HG02678 (cell line): Measurements from ENCODE around the gene TSPAN32.
"Not testable (repeated sequence)": the region's sequence is repeated elsewhere in the genome, so short reads cannot be mapped to it uniquely, and the experiment has no call there.

Experiments
- ATAC-seq: cut with Tn5 transposase; IDR thresholded peaks from one replicate; pipeline ENCODE4 v1.9.1; 2021; ENCODE audit warnings: mild to moderate bottlenecking, moderate library complexity; ENCODE audit not compliant: unreplicated experiment

TSPAN32 gene

DNA sequence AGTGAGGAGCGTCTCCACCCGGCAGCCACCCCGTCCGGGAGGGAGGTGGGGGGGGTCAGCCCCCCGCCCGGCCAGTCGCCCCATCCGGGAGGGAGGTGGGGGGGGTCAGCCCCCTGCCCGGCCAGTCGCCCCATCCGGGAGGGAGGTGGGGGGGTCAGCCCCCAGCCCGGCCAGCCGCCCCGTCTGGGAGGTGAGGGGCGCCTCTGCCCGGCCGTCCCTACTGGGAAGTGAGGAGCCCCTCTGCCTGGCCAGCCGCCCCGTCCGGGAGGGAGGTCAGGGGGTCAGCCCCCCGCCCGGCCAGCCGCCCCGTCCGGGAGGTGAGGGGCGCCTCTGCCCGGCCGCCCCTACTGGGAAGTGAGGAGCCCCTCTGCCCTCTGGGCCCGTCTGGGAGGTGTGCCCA, 30.8 kb downstream of the TSPAN32 start:
- ATAC-seq: not testable (repeated sequence)

GRCh38 chr11:2333486-2334205, 31.8 kb downstream of the TSPAN32 start:
- not testable (repeated sequence) for ATAC-seq

DNA sequence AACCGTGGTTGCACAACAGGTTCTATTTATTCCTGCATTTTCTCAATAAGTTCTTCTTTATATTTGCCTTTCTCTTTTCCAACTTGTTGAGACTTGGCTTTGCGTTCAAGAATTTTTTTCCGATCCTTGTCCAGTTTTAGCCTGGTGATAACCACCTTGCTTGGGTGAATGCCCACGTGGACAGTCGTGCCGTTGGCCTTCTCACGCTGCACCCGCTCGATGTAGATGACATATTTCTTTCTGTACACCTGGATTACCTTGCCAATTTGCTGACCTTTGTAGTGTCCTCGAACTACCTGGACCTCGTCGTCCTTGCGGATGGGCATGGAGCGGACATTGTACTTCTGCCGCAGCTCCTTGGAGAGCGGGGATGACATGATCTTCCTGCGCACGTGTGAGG, 33.5 kb downstream of the TSPAN32 start:
- ATAC-seq: not testable (repeated sequence)

- not testable (repeated sequence) for ATAC-seq
These were observed 36.9 kb downstream of the TSPAN32 start for GRCh38 chr11:2338760-2339159.

GRCh38 chr11:2342557-2342956, 40.7 kb downstream of the TSPAN32 start:
- ATAC-seq: no peak

DNA sequence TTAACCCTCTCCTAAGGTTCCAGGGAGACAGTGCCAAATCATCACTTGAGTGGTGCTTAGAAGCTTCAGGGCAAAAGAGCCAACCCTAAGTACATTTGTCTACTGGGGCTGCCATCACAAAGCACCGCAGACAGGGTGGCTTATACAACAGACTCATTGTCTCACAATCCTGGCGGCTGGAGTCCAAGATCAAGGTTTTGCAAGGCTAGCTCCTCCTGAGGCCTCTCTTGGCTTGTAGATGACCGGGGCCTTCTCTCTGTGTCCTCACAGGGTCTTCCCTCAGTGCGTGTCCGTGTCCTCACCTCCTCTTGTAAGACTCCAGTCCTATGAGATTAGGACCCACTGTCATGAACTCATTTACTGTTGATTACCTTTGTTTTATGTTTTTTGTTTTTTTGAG, 41.2 kb downstream of the TSPAN32 start:
- no peak for ATAC-seq

DNA sequence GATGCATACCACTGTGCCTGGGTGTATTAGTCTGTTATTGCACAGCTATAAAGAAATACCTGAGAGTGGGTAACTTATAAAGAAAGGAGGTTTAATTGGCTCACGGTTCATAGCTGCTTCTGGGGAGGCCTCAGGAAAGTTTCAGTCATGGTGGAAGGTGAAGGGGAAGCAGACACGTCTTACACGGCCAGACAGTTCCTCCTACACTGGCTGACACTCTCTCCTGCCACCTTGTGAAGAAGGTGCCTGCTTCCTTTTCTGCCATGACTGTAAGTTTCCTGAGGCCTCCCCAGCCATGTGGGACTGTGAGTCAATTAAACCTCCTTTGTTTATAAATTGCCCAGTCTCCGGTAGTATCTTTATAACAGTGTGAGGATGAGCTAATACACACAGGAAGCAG, 41.7 kb downstream of the TSPAN32 start:
- ATAC-seq: no peak

GRCh38 chr11:2345050-2345449, 43.2 kb downstream of the TSPAN32 start:
- ATAC-seq: no peak

DNA sequence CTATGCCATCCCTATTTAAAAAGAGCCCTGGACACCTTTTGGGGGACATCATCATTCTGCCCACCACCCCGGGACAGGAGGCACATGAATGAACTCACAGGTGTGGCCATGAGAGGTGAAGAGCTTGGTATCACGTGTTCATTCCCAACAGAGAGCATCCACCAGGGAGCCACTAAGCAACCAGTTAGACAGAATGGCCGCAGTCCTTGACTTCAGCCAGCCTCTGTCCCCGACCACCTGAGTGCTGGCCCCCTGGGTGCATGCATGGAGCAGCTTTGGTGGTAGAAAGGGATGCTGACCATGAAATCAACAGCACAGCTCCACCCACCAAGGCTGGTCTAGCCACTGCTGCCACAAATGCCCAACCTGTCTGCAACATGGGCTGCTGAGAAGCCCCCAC, 44.2 kb downstream of the TSPAN32 start:
- ATAC-seq: no peak

- ATAC-seq: no peak
These were observed 44.9 kb downstream of the TSPAN32 start for GRCh38 chr11:2346586-2347307.

- ATAC-seq: no peak
These were observed 45.6 kb downstream of the TSPAN32 start for GRCh38 chr11:2347308-2347830.

DNA sequence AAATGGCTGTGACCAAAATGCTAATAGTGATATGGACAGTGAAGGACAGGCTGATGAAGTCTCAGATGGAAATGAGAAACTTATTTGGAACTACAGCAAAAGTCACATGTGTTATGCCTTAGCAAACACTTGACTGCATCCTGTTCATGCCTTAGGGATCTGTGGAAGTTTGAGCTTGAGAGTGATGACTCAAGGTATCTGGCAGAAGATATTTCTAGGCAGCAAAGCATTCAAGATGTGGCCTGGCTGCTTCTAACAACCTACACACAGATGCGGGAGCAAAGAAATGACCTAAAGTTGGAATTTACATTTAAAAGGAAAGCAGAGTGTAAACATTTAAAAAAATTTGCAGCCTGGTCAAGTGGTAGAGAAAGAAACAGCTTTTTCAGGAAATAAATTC, 47.2 kb downstream of the TSPAN32 start:
- no peak for ATAC-seq

GRCh38 chr11:2351701-2352100, 49.9 kb downstream of the TSPAN32 start:
- ATAC-seq: no peak

- ATAC-seq: no peak
These were observed 50.6 kb downstream of the TSPAN32 start for GRCh38 chr11:2352420-2352819.

DNA sequence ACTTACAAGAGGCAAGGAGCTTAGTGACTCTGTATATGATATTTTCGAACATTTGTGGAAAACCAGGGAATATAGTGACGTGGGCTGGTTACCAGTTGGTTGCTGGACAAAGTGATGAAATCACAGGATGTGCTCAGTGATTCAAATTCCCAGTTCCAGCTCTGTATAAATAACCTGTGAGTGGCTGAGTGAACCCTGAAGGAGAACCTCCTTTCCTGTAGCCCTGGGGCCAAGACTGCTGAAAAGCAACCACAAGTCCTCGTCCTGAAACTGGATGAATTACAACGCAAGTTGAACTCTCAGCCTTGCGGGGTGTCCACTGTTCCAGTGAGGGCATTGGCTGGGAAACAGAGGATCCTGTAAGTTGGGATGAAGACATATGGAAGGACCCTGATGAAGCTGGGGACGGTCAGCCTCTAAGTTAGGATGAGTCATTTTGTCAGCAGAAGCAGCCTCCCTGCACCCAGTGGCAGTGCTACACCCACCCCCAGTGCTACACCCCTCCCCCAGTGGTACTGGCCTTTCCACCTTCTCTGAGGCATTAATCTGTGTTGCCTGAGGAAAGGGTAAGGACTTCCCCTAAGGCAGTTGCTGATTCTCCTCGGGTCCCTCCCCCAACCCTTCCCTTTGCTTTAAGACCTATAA, 53.3 kb downstream of the TSPAN32 start:
- no peak for ATAC-seq

DNA sequence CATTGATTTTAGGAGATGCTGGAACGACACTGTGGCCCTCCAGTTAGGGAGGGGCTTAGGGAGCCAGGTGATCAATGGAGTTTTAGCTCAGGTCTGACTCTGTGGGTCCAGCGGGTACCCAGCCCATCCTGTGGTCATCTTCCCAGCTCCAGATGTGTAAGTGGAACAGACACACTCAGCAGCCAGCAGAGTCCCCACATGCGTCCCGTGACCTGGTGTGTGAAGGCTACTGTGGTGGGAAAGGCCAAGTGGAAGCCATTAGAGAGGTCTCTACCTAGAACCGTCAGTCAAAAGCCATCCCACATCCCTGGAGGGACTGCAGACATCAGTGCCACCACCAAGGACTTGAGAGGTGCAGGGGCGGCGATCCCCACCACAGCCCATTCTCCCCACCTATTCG, 55.4 kb downstream of the TSPAN32 start:
- ATAC-seq: no peak

GRCh38 chr11:2357651-2358050, 55.8 kb downstream of the TSPAN32 start:
- ATAC-seq: not testable (repeated sequence)

GRCh38 chr11:2358754-2359442, 57.1 kb downstream of the TSPAN32 start:
- ATAC-seq: no peak

- ATAC-seq: no peak
These were observed 57.7 kb downstream of the TSPAN32 start for GRCh38 chr11:2359557-2359956.

DNA sequence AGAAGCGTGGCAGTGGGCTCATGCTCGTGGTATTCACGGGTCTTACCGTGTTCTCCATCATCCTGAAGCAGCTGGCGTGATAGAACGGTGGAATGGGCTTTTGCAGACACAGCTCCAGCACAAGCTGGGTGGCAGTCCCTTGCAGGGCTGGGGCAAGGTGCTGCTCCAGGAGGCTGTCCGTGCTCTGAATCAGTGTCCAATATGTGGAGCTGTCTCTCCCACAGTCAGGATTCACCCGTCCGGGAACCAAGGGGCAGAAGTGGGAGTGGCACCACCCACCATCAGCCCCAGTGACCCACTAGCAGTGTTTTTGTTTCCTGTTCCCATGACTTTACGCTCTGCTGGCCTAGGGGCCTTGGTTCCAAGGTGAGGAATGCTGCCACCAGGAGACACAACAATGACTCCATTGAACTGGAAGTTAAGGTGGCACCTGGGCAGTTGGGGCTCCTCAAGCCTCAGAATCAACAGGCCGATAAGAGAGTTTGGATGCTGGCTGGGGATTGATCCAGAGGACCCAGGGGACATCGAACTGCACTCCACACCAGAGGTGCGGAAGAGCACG, 58.3 kb downstream of the TSPAN32 start:
- ATAC-seq: no peak

- ATAC-seq: no peak
These were observed 59.8 kb downstream of the TSPAN32 start for GRCh38 chr11:2361565-2361964.
